IMR-90 (cell line): Measurements from ENCODE around the gene DIP2C. TPM values are rescaled to one million over a fixed set of nuclear protein-coding genes. Genes with fewer than 3 reads are reported as not detected.

Source experiments
- ATAC-seq: fragments of 200-7000 bp; cut with Tn5 transposase; 2 replicates; pipeline ENCODE4 v1.9.1; 2020; ENCODE audit warnings: low read depth, mild to moderate bottlenecking, moderate library complexity
- BruUV-seq: library from RNA; stranded (reverse); fragments of 400-500 nt; replicated peaks from 2 replicates; lab custom pipeline; 2021; lab: Mats Ljungman, UMichigan
- CTCF ChIA-PET: fragments of 300-600 bp; formaldehyde crosslinking; extraction: SDS; loops from one replicate; lab custom pipeline; 2021; ENCODE audit warnings: antibody characterized with exemption; lab: Yijun Ruan, JAX
- POLR2A ChIA-PET: fragments of 300-600 bp; sonication (Branson Sonifier 250); formaldehyde crosslinking; loops from one replicate; lab custom pipeline; 2022; ENCODE audit warnings: antibody characterized with exemption; ENCODE audit not compliant: unreplicated experiment; lab: Charles Lee
- DNase-seq: peaks from one replicate; pipeline ENCODE4 v3.0.0; 2013
- H2AFZ ChIP-seq: replicated peaks from 2 replicates; pipeline ENCODE3; 2013; ENCODE audit warnings: low read length, mild to moderate bottlenecking; ENCODE audit not compliant: poor library complexity
- H2AK5ac ChIP-seq: 2 replicates; pipeline ENCODE4 v1.6.1; 2013; ENCODE audit warnings: low read depth, low read length, inconsistent platforms
- H2AK9ac ChIP-seq: replicated peaks from 2 replicates; pipeline ENCODE3; 2013; ENCODE audit warnings: mild to moderate bottlenecking, low read depth, low read length, moderate library complexity; ENCODE audit not compliant: poor library complexity
- H2BK120ac ChIP-seq: 2 replicates; pipeline ENCODE4 v1.6.1; 2013; ENCODE audit warnings: low read depth, low read length, inconsistent platforms
- H2BK15ac ChIP-seq: 3 replicates; pipeline ENCODE4 v1.6.1; 2013; ENCODE audit warnings: low read depth, low read length, inconsistent platforms
- H2BK20ac ChIP-seq: 2 replicates; pipeline ENCODE4 v1.6.1; 2013; ENCODE audit warnings: low read depth, mild to moderate bottlenecking, inconsistent platforms, low read length, moderate library complexity
- H2BK5ac ChIP-seq: 2 replicates; pipeline ENCODE4 v1.6.1; 2013; ENCODE audit warnings: mild to moderate bottlenecking, low read depth, low read length, inconsistent platforms; ENCODE audit not compliant: poor library complexity, severe bottlenecking
- H3K14ac ChIP-seq: replicated peaks from 2 replicates; pipeline ENCODE4 v1.6.1; 2013; ENCODE audit warnings: low read depth, low read length, inconsistent platforms
- H3K18ac ChIP-seq: 2 replicates; pipeline ENCODE4 v1.6.1; 2013; ENCODE audit warnings: low read depth, low read length, control low read depth
- H3K23ac ChIP-seq: 2 replicates; pipeline ENCODE4 v1.6.1; 2013; ENCODE audit warnings: low read depth, low read length, inconsistent platforms
- H3K27ac ChIP-seq: 2 replicates; pipeline ENCODE4 v1.5.1; 2013; ENCODE audit warnings: mild to moderate bottlenecking, control low read depth, low read length; ENCODE audit not compliant: insufficient read depth
- H3K27me3 ChIP-seq: 2 replicates; pipeline ENCODE4 v1.6.1; 2013; ENCODE audit warnings: low read length; ENCODE audit not compliant: control insufficient read depth, insufficient read depth
- H3K36me3 ChIP-seq: 2 replicates; pipeline ENCODE4 v1.6.1; 2013; ENCODE audit warnings: low read length, mixed read lengths; ENCODE audit not compliant: control insufficient read depth, insufficient read depth
- H3K4ac ChIP-seq: 2 replicates; pipeline ENCODE4 v1.6.1; 2013; ENCODE audit warnings: low read depth, low read length, inconsistent platforms
- H3K4me1 ChIP-seq: 2 replicates; pipeline ENCODE4 v1.6.1; 2013; ENCODE audit warnings: low read length, mixed read lengths; ENCODE audit not compliant: control insufficient read depth, insufficient read depth
- H3K4me2 ChIP-seq: 2 replicates; pipeline ENCODE4 v1.6.1; 2013; ENCODE audit warnings: low read depth, mild to moderate bottlenecking, control low read depth, low read length, moderate library complexity
- H3K4me3 ChIP-seq: 2 replicates; pipeline ENCODE4 v1.5.1; 2013; ENCODE audit warnings: low read depth, mild to moderate bottlenecking, control low read depth, low read length, moderate library complexity; ENCODE audit not compliant: insufficient read depth
- H3K56ac ChIP-seq: 2 replicates; pipeline ENCODE4 v1.6.1; 2013; ENCODE audit warnings: low read length, inconsistent platforms; ENCODE audit not compliant: insufficient read depth; ENCODE audit errors: extremely low read depth
- H3K79me1 ChIP-seq, 2 experiments: 2 replicates each; pipeline ENCODE4 v1.6.1; 2013; ENCODE audit warnings: low read length in 2 of 2, inconsistent platforms in 1 of 2, low read depth in 1 of 2
- H3K9ac ChIP-seq: 2 replicates; pipeline ENCODE4 v1.6.1; 2013; ENCODE audit warnings: low read depth, low read length, control low read depth
- H3K9me1 ChIP-seq: 2 replicates; pipeline ENCODE4 v1.6.1; 2013; ENCODE audit warnings: low read length, inconsistent platforms; ENCODE audit not compliant: insufficient read depth
- H3K9me3 ChIP-seq: 2 replicates; pipeline ENCODE4 v1.6.1; 2013; ENCODE audit warnings: low read length; ENCODE audit not compliant: control insufficient read depth, insufficient read depth
- H4K20me1 ChIP-seq: 2 replicates; pipeline ENCODE4 v1.6.1; 2013; ENCODE audit warnings: low read length, inconsistent platforms; ENCODE audit not compliant: insufficient read depth
- H4K5ac ChIP-seq: 2 replicates; pipeline ENCODE4 v1.6.1; 2013; ENCODE audit warnings: mild to moderate bottlenecking, low read depth, low read length, control low read depth
- H4K8ac ChIP-seq, 2 experiments: 2 replicates each; pipeline ENCODE4 v1.6.1; 2013; ENCODE audit warnings: low read depth in 2 of 2, low read length in 2 of 2, control low read depth in 1 of 2, inconsistent platforms in 1 of 2
- H4K91ac ChIP-seq: 2 replicates; pipeline ENCODE4 v1.6.1; 2013; ENCODE audit warnings: low read depth, low read length, inconsistent platforms; ENCODE audit not compliant: insufficient read depth
- CEBPB ChIP-seq: IDR thresholded peaks from 2 replicates; pipeline ENCODE4 v1.6.1; 2012; ENCODE audit warnings: low read depth, low read length, improper control_type of control experiment
- CHD1 ChIP-seq: IDR thresholded peaks from 2 replicates; pipeline ENCODE4 v1.6.1; 2012; ENCODE audit warnings: low read depth, low read length, improper control_type of control experiment
- FOS ChIP-seq: fragments of 150-350 bp; IDR thresholded peaks from 2 replicates; pipeline ENCODE4 v1.6.1; 2016; ENCODE audit warnings: low read depth, low read length
- MAFK ChIP-seq: IDR thresholded peaks from 2 replicates; pipeline ENCODE4 v1.6.1; 2012; ENCODE audit warnings: low read depth, low read length, improper control_type of control experiment
- MAZ ChIP-seq: IDR thresholded peaks from 2 replicates; pipeline ENCODE4 v1.6.1; 2012; ENCODE audit warnings: low read depth, mild to moderate bottlenecking, low read length, improper control_type of control experiment, moderate library complexity, borderline replicate concordance
- MXI1 ChIP-seq: IDR thresholded peaks from 2 replicates; pipeline ENCODE4 v1.6.1; 2012; ENCODE audit warnings: low read depth, mild to moderate bottlenecking, low read length, moderate library complexity, borderline replicate concordance
- NFE2L2 ChIP-seq: fragments of 150-350 bp; IDR thresholded peaks from 2 replicates; pipeline ENCODE4 v1.6.1; 2016; ENCODE audit warnings: low read depth, mild to moderate bottlenecking, low read length
- POLR2A ChIP-seq: IDR thresholded peaks from 2 replicates; pipeline ENCODE4 v1.6.1; 2012; ENCODE audit warnings: mild to moderate bottlenecking, low read depth, low read length
- RAD21 ChIP-seq: IDR thresholded peaks from 2 replicates; pipeline ENCODE4 v1.6.1; 2012; ENCODE audit warnings: low read length, improper control_type of control experiment
- RCOR1 ChIP-seq: IDR thresholded peaks from 2 replicates; pipeline ENCODE4 v1.6.1; 2012; ENCODE audit warnings: mild to moderate bottlenecking, low read length, improper control_type of control experiment; ENCODE audit not compliant: insufficient replicate concordance
- RFX5 ChIP-seq: IDR thresholded peaks from 2 replicates; pipeline ENCODE4 v1.8.0; 2012; ENCODE audit warnings: low read depth, mild to moderate bottlenecking, low read length, moderate library complexity
- SMC3 ChIP-seq: fragments of 150-350 bp; IDR thresholded peaks from 2 replicates; pipeline ENCODE4 v1.6.1; 2016; ENCODE audit warnings: low read depth, mild to moderate bottlenecking, antibody characterized with exemption, low read length, moderate library complexity
- USF2 ChIP-seq: fragments of 150-350 bp; IDR thresholded peaks from 2 replicates; pipeline ENCODE4 v1.6.1; 2017; ENCODE audit warnings: mild to moderate bottlenecking, antibody characterized with exemption, low read length, low read depth
- WGBS, 2 experiments: methylation state at CpG; one replicate each; pipeline versions ENCODE4 v1.1.5 to v1.1.7; 2013; ENCODE audit warnings: missing lambda C conversion rate in 2 of 2; ENCODE audit not compliant: insufficient read length in 1 of 2; ENCODE audit errors: extremely low coverage in 2 of 2; 5-methylcytosine and 5-hydroxymethylcytosine counted together
- dilution Hi-C: fragments of 300-500 bp; cut with HindIII; formaldehyde crosslinking; loops from one replicate; pipeline ENCODE4 v1.14.3; 2018; ENCODE audit warnings: low sequenced_read_pairs; ENCODE audit not compliant: unreplicated experiment
- in situ Hi-C: fragments of 300-500 bp; cut with MboI; formaldehyde crosslinking; loops from 3 replicates; pipeline ENCODE4 v1.14.3; 2019; ENCODE audit warnings: low sequenced_read_pairs, inconsistent platforms, mixed read lengths
- intact Hi-C: fragments of 100-400 bp; cut with micrococcal nuclease; formaldehyde crosslinking; loops from 2 replicates; pipeline ENCODE4 v1.10.0; 2022
- polyA plus RNA-seq, 3 experiments: library from polyadenylated mRNA; depleted of rRNA; stranded (reverse); fragments of >200 nt; gene quantifications; 2 replicates each; pipeline ENCODE4 v1.2.3, GENCODE V29; 2012; ENCODE audit warnings: low replicate concordance in 1 of 3
- total RNA-seq: library from RNA; depleted of rRNA; stranded (reverse); fragments of >200 nt; gene quantifications from 2 replicates; pipeline ENCODE4 v1.2.3, GENCODE V29; 2012
- TF ChIP-seq, protein P1 (sequence below): fragments of 150-350 bp; IDR thresholded peaks from 2 replicates; pipeline ENCODE4 v1.6.1; 2016; ENCODE audit warnings: low read depth, mild to moderate bottlenecking, low read length, moderate library complexity, borderline replicate concordance
- TF ChIP-seq, protein P2 (sequence below): conservative IDR thresholded peaks from 2 replicates; pipeline ENCODE4 v1.5.1; 2012; ENCODE audit warnings: mild to moderate bottlenecking, low read depth, low read length, improper control_type of control experiment

The DIP2C gene
- total and polyA plus RNA-seq, 2 of the 4 experiments (the other 2 are of a cell fraction) = 8.6 to 17.3 TPM

GRCh38 chr10:441659-442058, 247.8 kb downstream of the DIP2C start:
- H3K27ac ChIP-seq = no peak overlapping the region
- no peak overlapping the region for H4K5ac ChIP-seq
- ChIA-PET CTCF (no interaction called here), POLR2A (no interaction called here)
- H3K18ac ChIP-seq = no peak overlapping the region
- peaks cover 7% of the 10 kb centered on the region for H3K36me3 ChIP-seq
- no peak overlapping the region for H2BK5ac ChIP-seq
- H3K4me1 ChIP-seq = no peaks in the 10 kb centered on the region
- H2BK15ac ChIP-seq = no peak overlapping the region
- H3K4me2 ChIP-seq = no peak overlapping the region
- WGBS, 2 experiments = 100% methylated on average over 2 of the region's 6 CpGs; no CpG with 5 or more reads in 1 of the 2 experiments
- no peak overlapping the region for H3K4me3 ChIP-seq
- peaks cover 37 to 54% of the 10 kb centered on the region in 2 experiments for H3K79me1 ChIP-seq
- H3K9me3 ChIP-seq = no peaks in the 10 kb centered on the region
- H2BK120ac ChIP-seq = no peak overlapping the region
- intact Hi-C loops (no loop called here), dilution Hi-C loops (no loop called here), in situ Hi-C loops (no loop called here)
- no peak overlapping the region for H2AK9ac ChIP-seq
- DNase-seq (no peak), ATAC-seq (no peak)
- H3K23ac ChIP-seq = no peak overlapping the region
- no peak overlapping the region for H3K9ac ChIP-seq
- peaks cover 9% of the 10 kb centered on the region; the same call in 1 of the 2 replicates for H4K20me1 ChIP-seq
- H4K8ac ChIP-seq = no peak overlapping the region
- BruUV-seq = no TSS peak
- TF ChIP-seq SMC3 (no peak), CEBPB (no peak), MAZ (no peak), CHD1 (no peak), FOS (no peak), RCOR1 (no peak), USF2 (no peak), MXI1 (no peak), NFE2L2 (no peak), MAFK (no peak), RAD21 (no peak), RFX5 (no peak), POLR2A (no peak)
- TF ChIP-seq, protein P1, sequence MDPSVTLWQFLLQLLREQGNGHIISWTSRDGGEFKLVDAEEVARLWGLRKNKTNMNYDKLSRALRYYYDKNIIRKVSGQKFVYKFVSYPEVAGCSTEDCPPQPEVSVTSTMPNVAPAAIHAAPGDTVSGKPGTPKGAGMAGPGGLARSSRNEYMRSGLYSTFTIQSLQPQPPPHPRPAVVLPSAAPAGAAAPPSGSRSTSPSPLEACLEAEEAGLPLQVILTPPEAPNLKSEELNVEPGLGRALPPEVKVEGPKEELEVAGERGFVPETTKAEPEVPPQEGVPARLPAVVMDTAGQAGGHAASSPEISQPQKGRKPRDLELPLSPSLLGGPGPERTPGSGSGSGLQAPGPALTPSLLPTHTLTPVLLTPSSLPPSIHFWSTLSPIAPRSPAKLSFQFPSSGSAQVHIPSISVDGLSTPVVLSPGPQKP = no peak
- TF ChIP-seq, protein P2, sequence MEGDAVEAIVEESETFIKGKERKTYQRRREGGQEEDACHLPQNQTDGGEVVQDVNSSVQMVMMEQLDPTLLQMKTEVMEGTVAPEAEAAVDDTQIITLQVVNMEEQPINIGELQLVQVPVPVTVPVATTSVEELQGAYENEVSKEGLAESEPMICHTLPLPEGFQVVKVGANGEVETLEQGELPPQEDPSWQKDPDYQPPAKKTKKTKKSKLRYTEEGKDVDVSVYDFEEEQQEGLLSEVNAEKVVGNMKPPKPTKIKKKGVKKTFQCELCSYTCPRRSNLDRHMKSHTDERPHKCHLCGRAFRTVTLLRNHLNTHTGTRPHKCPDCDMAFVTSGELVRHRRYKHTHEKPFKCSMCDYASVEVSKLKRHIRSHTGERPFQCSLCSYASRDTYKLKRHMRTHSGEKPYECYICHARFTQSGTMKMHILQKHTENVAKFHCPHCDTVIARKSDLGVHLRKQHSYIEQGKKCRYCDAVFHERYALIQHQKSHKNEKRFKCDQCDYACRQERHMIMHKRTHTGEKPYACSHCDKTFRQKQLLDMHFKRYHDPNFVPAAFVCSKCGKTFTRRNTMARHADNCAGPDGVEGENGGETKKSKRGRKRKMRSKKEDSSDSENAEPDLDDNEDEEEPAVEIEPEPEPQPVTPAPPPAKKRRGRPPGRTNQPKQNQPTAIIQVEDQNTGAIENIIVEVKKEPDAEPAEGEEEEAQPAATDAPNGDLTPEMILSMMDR = no peak
- H3K9me1 ChIP-seq = peaks cover 18% of the 10 kb centered on the region
- H3K56ac ChIP-seq = no peak overlapping the region
- H3K14ac ChIP-seq = no peak overlapping the region
- H2AK5ac ChIP-seq = no peak overlapping the region
- H3K4ac ChIP-seq = no peak overlapping the region
- no peak overlapping the region for H2AFZ ChIP-seq
- no peak overlapping the region for H4K91ac ChIP-seq
- no peak overlapping the region for H2BK20ac ChIP-seq
- no peaks in the 10 kb centered on the region for H3K27me3 ChIP-seq
